ENCODE measurements around the gene NELFCD.
"Not testable (repeated sequence)": the region's sequence is repeated elsewhere in the genome, so short reads cannot be mapped to it uniquely, and the experiment has no call there.

DNA sequence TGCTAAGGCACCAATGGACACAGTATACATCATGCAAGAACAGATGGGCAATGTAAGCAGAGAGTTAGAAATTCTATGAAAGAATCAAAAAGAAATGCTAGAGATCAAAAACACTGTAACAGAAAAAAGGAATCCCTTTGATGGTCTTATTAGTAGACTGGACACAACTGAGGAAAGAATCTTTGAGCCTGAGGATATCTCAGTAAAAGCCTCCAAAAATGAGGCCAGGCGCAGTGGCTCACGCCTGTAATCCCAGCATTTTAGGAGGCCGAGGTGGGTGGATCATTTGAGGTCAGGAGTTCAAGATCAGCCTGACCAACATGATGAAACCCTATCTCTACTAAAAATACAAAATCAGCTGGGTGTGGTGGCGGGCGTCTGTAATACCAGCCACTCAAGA is 17.1 kb upstream of the NELFCD start:
- TF ChIP-seq, protein P1, sequence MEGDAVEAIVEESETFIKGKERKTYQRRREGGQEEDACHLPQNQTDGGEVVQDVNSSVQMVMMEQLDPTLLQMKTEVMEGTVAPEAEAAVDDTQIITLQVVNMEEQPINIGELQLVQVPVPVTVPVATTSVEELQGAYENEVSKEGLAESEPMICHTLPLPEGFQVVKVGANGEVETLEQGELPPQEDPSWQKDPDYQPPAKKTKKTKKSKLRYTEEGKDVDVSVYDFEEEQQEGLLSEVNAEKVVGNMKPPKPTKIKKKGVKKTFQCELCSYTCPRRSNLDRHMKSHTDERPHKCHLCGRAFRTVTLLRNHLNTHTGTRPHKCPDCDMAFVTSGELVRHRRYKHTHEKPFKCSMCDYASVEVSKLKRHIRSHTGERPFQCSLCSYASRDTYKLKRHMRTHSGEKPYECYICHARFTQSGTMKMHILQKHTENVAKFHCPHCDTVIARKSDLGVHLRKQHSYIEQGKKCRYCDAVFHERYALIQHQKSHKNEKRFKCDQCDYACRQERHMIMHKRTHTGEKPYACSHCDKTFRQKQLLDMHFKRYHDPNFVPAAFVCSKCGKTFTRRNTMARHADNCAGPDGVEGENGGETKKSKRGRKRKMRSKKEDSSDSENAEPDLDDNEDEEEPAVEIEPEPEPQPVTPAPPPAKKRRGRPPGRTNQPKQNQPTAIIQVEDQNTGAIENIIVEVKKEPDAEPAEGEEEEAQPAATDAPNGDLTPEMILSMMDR (IDR thresholded peaks at IDR 0.05) = not testable (repeated sequence)
- not testable (repeated sequence) for TF ChIP-seq POLR2AphosphoS5 (IDR thresholded peaks at IDR 0.05; ENCODE audit: insufficient read depth in 1 of 2, low read depth in 1 of 2); POLR2A (IDR thresholded peaks at IDR 0.05)
